ENCODE data around the gene JAK1. TPM values are rescaled to one million over a fixed set of nuclear protein-coding genes. Genes with fewer than 3 reads are reported as not detected.

JAK1 gene
- 164 and 220 TPM in 2 replicates for total RNA-seq

GRCh38 chr1:64966158-64966971 lies at the start of gene JAK1:
JAK1 (minus strand) TSS chr1:64966549; CDS start chr1:64886264, 80,285 bp downstream.

Other genes with a start within 250 kb of the JAK1 start
- 2.5 and 7.4 TPM in 2 replicates for gene RAVER2, start 221.5 kb downstream of the JAK1 start, total RNA-seq
- gene AK4, start 181.7 kb upstream of the JAK1 start, total RNA-seq: 15.8 and 23.5 TPM in 2 replicates